Measurements from ENCODE around the gene WAC.

GRCh38 chr10:28555358-28555757 is 22.4 kb downstream of the WAC start:
- TF ChIP-seq CTCF (IDR thresholded peaks at IDR 0.05) (no peak), POLR2A (IDR thresholded peaks at IDR 0.05) (no peak), EP300 (IDR thresholded peaks at IDR 0.05; ENCODE audit: low read depth) (no peak)

Data from transverse colon (tissue), 3 donors.